Ammon's horn (tissue), 1 donor: ENCODE results near the gene SEMA3F.
A peak's percentile ranks its signal among the peaks of the same experiment; 100 is the strongest.
"Not testable (repeated sequence)": the region's sequence is repeated elsewhere in the genome, so short reads cannot be mapped to it uniquely, and the experiment has no call there.

ENCODE experiments used
- DNase-seq: peaks from one replicate; pipeline ENCODE4 v3.0.0-alpha.2; 2016; ENCODE audit warnings: low spot score

Gene SEMA3F

GRCh38 chr3:50211930-50212329 is 56.8 kb downstream of the SEMA3F start:
- no peak for DNase-seq

DNA sequence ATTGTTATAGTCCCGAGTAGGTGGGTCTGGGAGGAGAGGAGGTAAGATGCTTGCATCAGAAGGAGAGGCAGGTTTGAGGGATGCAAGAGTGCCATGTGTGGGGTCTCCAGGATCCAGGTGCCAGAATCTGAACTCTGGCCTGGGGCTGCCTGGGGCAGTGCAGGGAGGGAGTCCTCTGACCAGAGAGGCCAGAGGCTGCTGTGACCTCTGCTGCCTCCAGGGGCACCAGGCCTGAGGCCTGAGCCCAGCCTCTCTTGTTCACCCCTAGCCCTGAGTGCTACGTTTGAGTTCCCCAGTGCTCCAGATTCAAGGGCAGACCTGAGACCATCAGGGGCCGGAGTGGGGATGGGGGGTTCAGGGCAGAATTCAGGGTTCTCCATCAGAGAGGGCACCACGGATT is 57.4 kb downstream of the SEMA3F start:
- no peak for DNase-seq

GRCh38 chr3:50212971-50213370 is 57.8 kb downstream of the SEMA3F start:
- DNase-seq = no peak

DNA sequence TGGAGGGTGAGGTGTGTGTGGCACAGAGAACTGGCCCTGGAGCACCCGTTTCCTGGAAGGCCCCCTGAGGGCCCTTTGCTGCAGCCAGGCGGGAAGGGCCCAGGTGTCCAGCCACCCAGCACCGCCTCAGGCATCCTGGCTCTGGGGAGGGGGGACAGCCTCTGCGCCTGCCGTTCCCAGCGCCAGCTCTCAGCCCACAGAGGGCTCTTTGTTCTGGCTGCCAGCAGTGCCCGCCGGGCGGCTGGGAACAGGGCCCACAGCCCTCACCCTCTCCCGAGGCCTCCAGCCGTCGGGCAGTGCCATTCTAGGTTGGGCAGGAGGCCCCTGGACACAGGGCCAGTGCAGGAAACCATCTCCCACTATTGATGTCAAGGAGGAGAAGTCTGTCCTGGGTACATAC is 58.2 kb downstream of the SEMA3F start:
- DNase-seq = peak; percentile 95

GRCh38 chr3:50214824-50215223 is 59.7 kb downstream of the SEMA3F start:
- DNase-seq = no peak

DNA sequence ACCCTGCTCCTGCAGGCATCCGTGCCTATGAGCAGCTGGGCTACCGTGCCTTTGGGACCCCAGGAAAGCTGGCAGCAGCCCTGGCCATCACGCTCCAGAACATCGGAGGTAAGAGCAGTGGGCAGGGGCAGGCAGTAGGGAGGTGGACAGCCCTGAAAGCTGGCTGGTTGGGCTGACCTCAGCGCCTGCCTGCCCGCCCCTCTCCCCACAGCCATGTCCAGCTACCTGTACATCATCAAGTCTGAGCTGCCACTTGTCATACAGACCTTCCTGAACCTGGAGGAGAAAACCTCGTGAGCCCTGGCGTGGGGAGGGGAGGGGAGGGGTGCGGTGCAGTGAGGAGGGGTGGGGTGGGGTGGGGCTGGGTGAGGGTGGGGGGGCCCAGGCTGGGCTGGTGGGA is 60.4 kb downstream of the SEMA3F start:
- no peak for DNase-seq

DNA sequence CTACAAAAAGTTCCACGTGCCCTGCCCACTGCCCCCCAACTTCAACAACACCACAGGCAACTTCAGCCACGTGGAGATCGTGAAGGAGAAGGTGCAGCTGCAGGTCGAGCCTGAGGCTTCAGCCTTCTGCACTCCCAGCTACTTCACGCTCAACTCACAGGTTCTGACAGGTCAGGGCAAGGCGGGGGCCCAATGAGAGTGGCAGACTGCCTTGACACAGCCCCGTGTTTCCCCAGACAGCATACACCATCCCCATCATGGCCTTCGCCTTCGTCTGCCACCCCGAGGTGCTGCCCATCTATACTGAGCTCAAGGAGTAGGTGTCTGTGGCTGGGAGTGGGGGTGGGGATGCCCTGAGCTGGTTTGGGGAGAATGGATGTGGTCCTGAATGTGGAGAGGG is 62.6 kb downstream of the SEMA3F start:
- no peak for DNase-seq

GRCh38 chr3:50218448-50218847 is 63.3 kb downstream of the SEMA3F start:
- no peak for DNase-seq

DNA sequence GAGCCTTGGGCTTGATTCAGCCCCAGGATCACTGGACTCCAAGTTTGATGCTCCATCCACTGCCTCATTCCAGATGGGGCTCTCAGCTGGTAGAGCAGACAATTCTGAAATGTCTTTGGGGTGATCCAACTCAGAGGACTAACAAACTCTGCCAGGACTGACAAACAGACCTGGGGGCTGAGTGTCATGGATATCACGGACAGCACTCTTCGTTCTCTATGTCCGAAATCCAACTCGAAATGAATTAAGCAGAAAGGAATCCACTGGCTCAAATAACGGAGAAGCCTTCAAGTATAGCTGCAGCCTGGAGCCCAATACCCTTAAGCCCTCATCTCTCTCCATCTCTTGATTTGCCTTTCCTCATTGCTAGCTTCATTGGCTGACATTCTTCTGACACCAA is 64.2 kb downstream of the SEMA3F start:
- DNase-seq = no peak

DNA sequence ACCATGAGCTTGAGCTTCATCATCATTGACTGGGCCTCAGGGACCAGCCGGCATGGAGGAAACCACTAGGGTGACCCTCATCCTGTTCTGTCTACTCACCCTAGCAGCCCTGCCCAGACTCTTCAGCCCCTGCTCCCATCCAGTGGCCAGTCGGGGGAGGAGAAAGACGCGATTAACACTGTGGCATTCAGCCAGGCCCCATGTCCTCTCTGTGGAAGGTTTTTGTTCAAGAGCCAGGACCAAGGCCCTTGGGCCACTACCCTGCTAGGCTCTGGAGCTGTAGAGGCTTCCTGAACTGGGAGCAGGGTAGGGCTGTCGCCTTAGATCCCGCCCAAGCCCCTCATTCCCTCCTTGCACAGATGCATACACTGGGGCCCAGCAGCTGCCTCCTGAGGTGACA is 65.0 kb downstream of the SEMA3F start:
- no peak for DNase-seq

GRCh38 chr3:50221051-50221410 is 65.9 kb downstream of the SEMA3F start:
- no peak for DNase-seq

DNA sequence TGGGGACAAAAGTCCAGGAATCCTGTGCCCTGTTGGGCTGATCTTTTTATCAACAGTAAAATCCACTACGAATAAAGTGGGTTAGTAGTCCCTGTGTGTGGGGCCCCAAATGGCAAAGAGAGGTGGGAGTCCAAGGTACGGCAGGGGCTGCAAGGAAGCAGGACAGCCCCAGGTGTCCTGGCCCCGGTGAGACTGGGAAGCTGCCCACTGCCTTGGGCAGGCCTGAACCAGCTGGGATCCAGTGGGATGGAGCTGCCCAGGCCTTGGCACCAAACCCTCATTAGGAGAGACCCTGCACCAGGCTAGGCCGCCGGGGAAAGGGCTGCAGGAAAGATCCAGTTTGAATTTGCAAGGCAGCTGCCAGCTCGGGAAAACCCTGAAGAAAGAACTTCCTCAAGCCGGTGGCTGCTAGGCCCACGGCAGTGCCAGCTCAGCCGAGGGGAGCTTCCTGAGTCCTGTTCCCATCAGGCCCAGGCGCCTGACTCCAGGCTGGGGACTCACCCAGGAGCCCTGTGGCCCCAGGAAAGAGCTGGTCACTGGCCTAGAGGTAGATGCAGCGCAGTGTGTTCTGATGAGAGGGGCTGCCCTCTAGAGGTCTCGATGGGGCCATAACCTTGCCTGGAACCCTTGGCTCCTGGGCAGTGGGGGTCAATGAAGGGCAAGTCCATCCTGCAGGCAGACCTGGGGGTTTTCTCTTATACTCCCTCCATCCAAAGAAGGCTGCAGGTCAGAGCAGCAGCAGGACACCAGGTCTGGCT is 66.5 kb downstream of the SEMA3F start:
- peak; percentile 45 for DNase-seq

DNA sequence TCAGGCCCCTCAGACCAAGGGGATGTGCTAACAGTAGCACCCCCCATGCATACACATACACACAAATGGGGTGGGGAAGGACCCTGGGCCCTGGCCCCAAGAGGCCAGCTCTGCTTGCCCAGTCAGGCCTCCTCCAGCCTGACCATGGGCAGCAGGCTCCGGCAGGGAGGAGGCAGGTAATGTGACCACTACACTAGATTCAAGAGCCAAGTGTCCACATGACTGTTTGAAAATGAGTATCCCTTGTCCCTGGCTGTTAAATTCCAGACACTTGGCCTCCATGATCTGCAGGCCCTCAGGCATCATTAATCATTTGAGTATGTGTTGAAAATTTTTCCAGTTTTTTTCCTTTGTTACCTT is 67.0 kb downstream of the SEMA3F start:
- DNase-seq = no peak

DNA sequence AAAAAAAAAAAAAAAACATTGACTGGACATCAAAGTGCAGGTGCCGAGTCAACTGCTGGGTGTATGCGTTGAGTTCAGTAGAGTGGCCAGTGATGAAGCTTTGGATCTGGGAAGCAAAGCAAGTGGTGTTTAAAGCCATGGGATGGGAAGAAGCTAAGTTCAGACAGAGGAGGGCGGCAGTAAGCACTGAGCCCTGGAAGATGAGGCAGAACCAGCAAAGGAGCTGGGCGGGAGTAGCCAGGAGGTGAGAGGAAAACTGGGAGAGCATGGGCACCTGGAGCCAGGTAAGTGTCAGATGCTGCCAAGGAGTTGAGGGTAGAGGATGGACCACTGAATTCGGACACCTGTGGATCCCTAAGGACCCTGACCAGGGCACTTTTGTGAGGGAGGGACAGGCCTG is 69.5 kb downstream of the SEMA3F start:
- no peak for DNase-seq

- peak; percentile 60 for DNase-seq
These were observed 71.8 kb downstream of the SEMA3F start for GRCh38 chr3:50226888-50227389.

GRCh38 chr3:50227390-50228183 is 72.5 kb downstream of the SEMA3F start:
- peak; percentile 90 for DNase-seq

- not testable (repeated sequence) for DNase-seq
These were observed 73.2 kb downstream of the SEMA3F start for GRCh38 chr3:50228184-50228763.

- no peak for DNase-seq
These were observed 74.4 kb downstream of the SEMA3F start for GRCh38 chr3:50229490-50229889.

GRCh38 chr3:50230104-50230793 is 75.1 kb downstream of the SEMA3F start:
- peak; percentile 54 for DNase-seq

DNA sequence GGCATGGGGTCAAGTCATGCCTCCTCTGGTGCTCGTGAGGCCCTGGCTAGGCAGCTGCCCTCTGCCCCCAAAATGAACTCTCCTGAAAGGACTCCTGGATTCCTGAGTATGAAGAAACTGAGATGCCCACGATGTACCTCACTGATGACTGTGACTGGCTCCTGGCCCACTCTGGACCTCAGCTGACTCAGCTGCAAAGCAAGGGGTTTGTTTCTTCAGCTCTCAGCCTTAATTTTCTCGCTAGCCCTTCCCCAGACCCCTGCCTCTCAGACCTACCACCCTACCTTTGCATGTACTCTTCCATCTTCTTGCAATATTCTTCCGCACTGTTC is 75.6 kb downstream of the SEMA3F start:
- no peak for DNase-seq

DNA sequence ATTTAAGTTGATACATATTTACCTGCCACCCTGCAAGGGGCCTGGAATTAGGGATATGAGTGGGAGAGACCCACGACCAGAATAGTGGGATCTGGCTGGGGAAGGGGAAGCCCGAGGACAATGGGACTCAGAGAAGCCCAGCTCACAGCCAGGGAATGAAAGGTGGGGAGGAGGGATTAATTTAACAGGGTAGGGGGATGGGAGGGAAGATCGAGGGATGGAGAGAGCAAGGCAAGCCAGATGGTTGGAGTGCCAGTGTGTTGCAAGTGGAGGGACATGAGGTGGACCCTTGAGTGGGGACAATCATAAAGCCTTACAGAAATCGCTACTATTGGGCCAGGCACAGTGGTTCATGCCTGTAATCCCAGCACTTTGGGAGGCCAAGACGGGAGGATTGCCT is 76.5 kb downstream of the SEMA3F start:
- no peak for DNase-seq

- no peak for DNase-seq
These were observed 77.2 kb downstream of the SEMA3F start for GRCh38 chr3:50232303-50232702.

DNA sequence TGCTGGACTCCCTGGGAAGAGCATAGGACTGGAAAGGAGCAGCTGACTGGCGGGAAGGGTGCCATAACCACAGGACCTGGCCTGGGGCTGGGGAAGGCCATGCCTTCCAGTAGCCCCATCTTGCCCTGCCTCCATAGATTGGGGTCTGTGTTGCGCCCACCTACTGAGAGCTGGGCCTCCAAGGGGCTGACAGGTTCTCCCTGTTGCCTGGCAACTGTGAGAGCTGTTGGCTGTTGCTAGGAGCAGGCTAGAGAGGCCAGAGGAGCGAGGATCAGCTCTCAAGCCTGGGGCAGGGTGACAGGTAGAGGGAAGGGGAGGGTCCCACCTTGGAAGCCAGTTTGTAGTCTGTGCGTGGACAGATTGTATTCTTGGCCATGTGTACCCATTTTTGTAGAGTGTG is 78.1 kb downstream of the SEMA3F start:
- DNase-seq = no peak
